Bone marrow (tissue), 2 donors: ENCODE data around the gene ST6GALNAC3.

ENCODE experiments used
- DNase-seq, 2 donors: peaks; one replicate each; lab custom pipeline; 2025; lab: John Stamatoyannopoulos, UW

The ST6GALNAC3 gene

DNA sequence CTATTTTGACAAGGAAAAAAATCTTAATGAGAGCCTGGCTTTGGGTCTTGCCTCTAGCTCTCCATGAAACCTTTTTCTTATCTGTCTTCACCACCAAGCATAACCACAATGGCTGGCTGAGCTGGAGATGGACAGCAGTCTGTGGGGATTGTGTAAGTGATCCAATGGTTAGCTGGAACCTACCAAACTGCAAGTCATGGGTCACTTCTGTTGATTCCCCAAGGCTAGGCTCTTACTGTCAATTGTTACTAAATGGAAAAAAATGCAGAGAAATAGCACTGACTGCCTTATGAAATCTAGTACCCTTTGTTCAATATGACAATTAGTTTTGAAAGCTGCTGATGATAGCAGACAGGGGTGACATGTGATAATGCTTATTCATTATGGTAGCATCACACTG is 359.0 kb downstream of the ST6GALNAC3 start:
- DNase-seq = no peak

DNA sequence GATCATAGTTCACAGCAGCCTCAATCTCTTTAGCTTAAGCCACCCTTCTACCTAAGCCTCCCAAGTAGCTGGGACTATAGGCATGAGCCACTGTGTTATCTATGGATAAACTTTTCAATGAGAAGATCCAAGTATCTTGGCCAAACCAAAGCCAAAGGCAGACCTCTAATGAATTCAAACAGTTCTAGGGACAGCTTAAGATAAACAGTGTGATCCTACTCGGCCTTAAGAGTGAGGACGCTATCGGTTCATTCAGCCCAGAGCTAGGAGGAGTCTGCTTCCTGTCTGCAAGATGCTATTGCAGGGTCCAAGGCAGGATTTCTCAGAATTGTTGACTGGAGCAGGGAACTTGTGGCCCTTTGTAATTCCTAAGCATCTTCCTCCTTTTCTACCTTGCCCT is 368.7 kb downstream of the ST6GALNAC3 start:
- no peak for DNase-seq

DNA sequence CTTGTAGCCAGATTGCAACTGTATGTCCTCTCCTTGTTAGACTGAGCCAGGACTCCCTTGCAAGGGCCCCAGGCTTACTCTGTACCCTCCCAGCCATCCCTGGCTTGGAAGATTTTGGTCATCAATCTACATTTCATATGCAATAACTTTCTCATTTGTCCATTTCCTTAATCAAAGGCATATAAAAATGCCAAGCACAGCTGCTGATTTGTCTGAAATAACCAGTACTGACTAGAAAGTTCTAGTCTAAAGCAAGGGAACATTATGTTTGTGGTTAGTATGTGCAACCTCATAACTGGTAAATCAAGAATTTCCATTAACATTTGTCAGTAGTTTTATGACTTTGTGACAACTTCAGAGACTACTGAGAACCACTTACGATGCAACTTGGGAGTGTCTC is 370.2 kb downstream of the ST6GALNAC3 start:
- no peak for DNase-seq

DNA sequence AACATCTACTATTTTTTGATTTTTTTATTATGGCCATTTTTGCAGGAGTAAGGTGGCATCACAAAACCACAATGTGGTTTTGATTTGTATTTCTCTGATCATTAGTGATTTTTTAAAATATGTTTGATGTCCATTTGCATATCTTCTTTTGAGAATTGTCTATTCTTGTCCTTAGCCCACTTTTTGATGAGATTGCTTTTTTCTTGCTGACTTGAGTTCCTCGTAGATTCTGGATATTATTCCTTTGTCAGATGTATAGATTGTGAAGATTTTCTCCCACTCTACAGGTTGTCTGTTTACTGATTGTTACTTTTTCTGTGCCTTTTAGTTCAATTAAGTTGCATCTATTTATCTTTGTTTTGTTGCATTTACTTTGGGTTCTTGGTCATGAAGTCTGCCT is 375.7 kb downstream of the ST6GALNAC3 start:
- DNase-seq = no peak

DNA sequence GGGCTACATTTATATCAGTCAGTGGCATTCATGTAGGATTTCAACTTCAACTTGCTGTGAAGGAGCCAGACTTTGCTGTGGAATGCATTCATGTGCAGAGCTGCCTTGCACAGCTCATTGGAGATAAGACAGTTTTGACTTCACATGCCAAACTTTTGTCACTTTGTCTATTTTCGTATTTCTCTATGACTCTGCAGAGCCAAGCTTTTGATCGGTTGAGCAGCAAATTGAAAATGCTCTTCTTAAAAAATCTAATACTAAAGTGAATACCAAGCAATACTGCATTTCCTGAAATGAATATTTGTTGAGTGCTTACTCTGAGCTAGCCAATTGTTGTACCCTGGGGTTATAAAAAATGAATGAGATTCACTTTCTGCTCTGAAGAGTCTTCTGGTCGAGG is 388.7 kb downstream of the ST6GALNAC3 start:
- DNase-seq = no peak

DNA sequence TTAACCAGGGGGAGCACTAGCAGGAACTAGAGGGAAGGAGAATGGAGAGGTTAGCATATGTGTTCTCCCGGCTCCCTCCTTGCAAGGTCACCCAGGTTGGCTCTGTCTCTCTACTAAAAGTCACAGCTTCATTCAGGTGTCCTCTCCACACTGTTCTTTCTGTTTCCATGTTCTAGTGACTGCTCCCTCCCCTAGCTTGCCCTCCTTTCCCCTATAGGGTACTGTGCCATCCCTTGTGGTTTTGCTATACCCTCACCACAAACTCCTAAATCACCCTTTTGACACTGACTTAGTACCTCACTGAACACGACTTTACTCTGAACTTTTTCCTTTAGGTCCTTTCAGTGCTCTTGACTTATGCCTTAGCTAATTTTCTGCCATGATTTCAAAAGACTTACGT is 389.3 kb downstream of the ST6GALNAC3 start:
- no peak for DNase-seq

DNA sequence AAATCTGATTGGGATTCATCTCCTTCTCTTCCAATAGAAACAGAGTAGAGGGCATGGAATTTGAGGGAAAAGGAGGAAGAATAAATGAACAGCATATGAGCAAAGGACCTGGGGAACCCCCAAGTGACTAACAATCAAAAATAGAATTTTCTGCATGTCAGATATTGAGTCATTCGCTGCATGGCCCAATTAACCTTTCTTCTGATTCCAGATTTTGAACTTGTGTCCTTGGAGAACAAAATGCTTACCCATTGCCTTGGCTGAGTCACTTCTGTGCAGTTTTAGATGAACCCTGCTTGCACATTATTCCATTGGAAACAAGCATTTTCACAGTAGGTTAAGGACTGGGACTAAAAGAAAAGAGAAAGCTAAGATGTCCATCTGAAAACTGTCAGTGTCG is 390.5 kb downstream of the ST6GALNAC3 start:
- no peak for DNase-seq

DNA sequence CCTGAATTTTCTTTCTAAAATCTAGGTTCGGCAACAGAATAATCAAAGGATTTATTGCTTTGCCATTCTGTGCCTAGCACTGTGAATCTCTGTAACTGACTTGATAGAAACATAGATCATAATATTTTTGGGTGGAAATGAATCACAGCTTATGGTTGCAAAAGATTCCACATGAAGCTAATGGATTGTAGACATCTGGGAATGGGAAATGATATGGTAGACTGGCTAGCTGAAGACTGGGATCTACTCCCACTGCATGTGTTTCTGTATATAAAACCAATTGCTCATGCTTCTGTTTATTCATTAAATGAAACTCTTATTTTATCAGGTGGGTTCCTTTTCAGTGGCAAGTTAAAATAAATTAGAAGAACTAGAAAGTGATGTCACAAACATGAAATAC is 395.6 kb downstream of the ST6GALNAC3 start:
- DNase-seq = no peak

DNA sequence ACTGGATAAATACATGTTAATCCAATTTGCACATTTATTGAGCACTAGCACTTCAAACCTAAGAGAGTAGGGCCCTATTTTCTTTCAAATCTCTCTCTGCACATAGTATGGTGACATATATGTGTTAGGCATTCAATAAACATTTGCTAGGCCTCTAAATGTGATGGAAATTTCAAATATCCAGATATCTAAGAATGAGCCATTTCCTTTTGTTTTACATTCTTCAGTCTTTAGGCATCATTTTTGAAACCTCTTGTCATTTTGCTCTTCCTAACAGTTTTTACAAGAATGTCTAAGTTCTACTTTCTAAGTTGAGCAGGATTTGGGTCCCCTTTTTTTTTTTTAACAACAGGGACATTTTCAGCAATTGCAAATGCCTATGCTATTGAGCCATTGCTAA is 397.0 kb downstream of the ST6GALNAC3 start:
- DNase-seq = no peak

DNA sequence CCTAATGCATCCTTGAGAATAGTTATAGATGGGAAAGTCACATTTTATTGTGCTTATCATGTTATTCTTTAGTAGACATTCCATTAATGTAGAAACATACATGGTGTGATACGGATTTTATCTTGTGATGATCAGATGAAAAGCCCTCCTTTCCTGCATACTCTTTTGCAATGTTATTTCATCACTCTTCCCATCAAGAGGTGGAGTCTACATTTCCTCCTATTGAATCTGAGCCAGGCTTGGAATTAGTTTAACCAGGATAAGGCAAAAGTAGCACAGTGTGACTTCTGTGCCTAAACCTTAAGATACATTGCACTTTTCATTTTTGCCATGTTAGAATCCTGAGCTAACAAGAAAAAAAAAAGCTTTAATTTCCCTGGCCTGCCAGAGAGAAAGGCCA is 399.0 kb downstream of the ST6GALNAC3 start:
- no peak for DNase-seq

DNA sequence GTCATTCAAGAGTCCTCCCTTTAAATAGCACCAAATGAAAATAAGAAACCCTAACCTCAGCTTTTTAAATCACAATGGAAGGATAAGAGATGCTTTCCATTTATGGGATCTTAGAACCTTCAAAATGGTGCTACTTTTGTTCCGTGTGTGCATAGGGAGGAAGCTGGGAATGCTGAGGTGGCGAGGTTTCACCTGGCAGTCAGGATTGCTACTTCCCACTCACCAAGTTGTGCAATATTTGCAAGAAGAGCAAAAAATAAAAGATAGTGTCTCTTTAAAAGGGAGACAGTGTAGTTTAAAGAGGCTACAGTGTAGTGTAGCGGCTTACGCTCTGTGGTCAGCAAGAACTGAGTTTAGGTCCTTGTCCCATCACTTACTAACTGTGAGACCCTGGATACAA is 400.4 kb downstream of the ST6GALNAC3 start:
- DNase-seq = no peak

DNA sequence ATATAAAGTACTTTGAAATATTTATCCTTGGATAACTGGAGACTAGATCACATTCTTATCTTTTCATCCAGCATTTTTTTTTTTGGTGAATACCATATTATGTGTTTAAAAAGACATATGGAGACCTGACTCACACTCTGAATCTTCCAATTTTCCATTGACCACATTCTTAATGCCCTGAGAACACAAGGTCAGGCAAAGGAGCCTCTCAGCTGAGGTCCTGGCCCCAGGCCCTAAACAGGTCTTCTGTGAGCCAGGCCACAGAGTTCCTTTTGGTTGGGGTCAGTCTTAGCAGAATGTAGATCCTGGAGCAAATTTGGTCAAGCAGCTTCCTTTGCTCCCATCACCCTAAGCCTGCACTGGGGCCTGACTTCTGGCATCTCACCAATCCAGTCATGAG is 402.6 kb downstream of the ST6GALNAC3 start:
- DNase-seq = no peak

DNA sequence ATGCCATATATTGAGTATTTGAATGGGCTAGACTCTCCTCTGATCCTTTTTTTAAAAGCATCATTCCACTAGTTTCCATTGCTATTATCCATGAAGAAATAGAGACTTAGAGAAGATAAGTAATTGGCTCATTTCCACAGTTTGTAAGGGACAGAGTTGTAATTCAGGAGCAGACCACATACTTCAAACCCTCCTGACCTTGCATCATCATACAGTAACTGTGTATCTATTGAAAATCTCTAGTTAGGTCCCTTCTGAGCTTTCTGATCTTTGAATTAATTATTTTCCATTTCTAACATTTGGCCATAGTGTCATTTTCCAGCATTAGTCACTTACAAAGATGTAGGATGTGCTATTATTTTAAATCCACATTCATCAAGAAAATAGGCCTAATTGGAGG is 406.3 kb downstream of the ST6GALNAC3 start:
- DNase-seq = no peak

DNA sequence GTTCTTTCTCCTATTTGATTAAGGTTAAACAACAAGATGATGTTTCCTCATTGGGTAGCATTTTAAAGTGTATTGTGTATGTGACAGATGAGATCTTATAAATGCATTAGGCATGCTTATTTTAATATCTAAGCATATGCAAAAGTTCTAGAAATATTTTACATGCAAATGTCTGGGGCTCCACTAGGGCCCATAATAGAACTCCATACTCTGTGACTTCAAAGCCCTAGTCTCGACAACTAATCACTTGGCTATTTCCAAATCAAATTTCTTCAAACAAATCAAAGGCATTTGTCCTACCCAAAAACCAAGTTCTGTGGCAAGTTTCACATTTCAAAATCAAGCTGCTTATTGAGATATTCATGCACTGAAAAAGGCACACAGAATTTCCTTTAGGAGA is 407.1 kb downstream of the ST6GALNAC3 start:
- DNase-seq = no peak

DNA sequence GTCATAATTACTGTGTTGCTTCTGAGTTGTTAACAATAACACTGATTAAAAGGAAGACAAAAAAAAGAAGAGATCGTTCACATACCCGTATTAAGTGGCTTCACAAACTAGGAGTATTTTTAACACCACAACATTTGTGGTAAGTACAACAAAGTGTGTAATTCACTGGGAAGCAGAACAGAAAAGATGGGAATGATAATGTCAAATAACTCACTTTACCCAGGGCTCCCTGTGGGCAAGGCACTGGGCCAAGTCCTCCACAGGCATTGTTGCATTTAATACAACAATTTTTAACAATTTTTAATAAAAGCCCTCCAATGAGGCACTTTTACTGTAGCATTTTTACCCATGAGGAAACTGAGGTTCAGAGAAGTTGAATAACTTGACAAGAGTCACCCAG is 407.7 kb downstream of the ST6GALNAC3 start:
- no peak for DNase-seq

DNA sequence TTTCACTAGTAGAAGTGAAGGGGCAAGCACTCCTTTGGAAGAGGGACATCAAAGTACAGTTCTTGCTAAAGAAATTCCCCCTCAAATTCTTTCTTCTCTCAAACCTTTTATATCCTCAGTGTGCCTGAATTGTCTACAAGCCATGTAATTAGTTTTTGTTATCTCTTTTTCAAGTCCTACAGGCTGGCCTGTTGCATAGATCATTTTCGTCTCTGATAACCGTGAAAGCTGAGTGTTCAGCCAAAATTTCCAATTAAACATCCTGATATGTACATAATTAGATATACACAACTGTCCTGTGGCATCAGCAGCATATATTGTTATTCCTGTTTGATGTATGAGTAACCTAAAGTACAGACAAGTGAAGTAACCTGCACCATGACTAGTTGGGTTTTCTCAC is 417.2 kb downstream of the ST6GALNAC3 start:
- DNase-seq = no peak

DNA sequence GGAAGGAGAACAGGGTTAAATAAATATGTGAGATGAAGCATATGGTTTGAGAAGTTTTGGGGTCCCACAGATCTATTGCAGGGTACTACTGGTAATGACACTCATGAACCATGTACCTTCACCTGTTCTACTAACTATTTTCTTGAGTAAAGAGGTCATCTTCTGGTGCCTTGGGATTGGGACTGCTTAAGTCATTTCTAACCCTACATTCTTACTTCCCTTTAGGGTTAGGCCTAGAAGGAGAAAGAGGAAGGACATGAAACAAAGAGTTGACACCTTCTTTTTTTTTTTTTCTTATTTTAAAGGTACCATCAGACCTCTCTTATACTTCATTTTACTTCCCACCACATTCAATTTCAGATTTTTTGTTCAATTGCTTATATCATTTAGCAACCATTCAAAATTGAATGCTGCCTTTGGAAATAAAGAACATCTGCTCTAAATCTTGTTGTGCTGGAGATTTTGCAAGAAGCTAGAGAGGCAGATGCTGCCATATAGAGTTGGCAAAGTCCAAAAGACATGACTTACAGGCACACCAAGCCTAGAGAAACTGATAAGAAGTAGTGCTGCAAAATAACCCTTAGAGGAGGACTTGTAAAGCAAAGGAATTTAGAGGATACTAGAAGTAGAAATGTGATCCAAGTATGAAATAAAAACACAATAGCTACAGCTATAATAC is 418.3 kb downstream of the ST6GALNAC3 start:
- no peak for DNase-seq

DNA sequence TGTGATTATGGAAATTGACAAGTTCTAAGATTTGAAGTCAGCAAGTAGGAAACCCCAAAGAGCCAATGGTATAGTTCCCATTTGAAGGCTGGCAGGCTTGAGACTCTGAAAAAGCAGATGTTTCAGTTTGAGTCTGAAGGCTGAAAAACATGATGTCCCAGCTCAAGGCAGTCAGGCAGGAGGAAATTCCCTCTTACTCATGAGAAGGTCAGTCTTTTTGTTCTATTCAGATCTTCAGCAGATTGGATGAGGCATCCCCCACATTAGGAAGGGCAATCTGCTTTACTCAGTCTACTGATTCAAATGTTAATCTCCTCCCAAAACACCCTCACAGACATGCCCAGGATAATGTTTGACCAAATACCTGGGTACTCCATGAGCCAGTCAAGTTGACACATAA is 420.3 kb downstream of the ST6GALNAC3 start:
- no peak for DNase-seq

DNA sequence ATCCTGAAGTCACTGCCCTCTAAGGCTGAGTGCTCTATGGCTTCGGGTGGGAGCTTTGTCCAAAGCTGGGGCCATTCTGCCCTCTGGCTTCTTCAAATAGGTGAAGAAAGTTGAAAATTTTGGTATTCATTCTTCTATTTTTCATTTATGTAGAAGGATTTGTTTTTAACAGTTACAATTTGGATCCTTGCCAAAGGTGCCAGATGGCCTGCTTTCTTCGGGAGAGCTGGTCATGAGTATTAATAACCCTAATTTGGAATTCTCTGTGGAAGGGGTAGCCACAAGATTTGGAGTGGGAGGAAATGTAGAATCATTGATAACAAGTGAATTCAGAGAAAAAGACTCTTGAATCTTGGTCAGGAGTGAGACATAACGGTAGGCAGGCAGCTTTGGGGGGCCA is 422.3 kb downstream of the ST6GALNAC3 start:
- DNase-seq = no peak

DNA sequence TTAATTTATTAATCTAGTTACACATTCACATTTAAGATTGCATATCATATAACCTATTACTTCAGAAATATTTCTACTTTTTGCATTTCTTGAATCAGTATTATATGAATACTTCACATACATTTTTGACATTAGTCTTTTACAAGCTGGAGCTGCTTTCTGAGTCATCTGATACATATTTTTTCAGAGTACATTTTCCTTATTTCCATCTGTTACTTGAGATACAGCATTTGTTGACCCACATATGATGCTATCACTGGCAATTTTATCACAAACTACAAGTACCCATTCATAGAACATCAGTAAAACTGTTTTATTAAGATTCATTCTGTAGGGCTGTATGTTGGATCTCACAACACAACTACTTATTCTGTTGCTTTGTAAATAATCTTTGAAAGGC is 425.6 kb downstream of the ST6GALNAC3 start:
- no peak for DNase-seq

DNA sequence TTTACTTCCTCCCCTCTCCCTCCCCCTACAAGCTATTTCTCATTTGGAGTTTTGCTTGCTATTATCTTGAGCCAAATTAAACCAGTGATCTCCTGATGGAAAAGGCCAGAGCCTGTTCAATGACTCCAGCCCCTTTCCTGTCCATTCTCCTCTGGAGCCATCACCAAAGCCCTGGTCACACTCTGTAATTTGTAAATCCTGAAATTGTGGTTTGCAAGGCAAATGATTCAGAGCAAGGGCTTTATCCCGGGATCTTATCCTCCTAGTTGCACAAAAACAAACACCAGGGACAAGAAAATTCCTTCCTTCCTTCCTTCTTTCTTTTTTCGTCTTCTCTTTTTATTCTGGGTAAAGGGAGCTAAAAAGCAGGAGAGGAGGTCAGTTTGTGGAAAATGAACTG is 426.6 kb downstream of the ST6GALNAC3 start:
- no peak for DNase-seq

DNA sequence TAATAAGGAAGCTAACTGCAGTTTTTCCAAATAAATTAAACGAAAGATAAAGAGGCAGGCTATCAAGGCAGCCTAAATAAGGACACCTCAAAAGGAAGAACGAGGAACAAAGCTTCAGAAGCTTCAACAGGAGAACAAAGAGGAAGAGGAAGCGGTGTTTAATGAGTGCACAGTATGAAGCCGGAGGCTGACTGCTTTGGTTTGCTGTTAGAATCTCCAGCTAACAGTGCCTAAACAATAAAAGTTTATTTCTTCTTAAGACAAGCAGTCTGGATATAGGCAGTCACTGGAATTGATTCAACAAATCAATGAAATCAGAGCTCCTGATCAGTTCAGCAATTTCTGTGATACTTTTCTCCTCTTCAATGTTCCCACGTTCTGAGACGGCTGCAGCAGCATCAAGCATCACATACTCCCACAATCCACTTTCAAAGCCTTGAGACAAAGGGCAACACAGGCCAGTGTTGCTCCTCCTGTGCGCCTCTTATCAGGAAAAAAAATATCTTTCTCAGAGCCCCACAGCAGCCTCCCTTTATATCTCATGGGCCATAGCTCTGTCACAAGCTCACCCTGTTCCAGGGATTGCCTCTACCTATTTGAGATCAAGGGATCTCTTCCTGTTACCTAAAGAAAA is 427.2 kb downstream of the ST6GALNAC3 start:
- no peak for DNase-seq

DNA sequence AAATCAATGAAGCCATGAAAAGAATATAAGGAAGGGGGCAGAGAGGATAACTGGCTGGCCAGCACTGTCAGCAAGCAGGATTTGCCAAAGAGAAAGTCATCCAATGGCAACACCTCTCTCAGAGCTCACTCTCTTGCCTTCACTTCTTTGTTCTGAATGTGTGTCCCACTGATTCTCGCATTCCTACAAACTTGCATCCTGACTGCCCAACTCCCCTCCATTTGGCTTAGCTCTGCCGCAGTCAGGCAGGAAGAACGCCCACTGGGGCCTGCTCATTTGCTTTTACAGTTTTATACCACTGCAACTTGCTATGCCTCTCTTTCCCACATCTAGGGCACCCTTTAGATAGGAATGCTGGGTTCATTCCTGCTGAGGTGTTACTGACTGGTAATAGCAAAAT is 428.6 kb downstream of the ST6GALNAC3 start:
- DNase-seq = no peak

DNA sequence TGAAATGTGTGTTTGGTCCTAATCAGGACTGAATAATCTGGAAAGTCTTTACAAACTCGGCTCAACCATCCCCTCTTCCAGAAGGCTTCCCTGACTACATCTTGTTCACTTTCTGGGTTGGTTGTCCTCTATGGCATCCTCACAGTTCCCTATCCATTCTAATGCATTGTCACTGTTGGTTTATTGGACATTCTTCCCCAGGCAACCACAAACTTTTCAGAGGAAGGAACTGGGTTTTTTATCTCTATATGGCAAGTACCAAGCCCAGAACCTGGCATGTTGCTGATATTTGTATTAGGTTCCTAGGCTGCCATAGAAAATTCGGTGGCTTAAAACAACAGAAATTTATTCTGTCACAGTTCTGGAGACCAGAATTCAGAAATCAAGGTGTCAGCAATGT is 429.2 kb downstream of the ST6GALNAC3 start:
- no peak for DNase-seq
